Sigmoid colon (tissue), 7 donors: ENCODE results near the gene EEF2. TPM values are rescaled to one million over a fixed set of nuclear protein-coding genes. Genes with fewer than 3 reads are reported as not detected.

Source experiments
- DNase-seq: peaks from one replicate; pipeline ENCODE4 v3.0.0-alpha.2; 2019
- H3K27ac ChIP-seq, 4 donors: fragments of 200-600 bp; sonication (generic); one replicate each; pipeline ENCODE4 v1.5.1; 2016 to 2019; ENCODE audit warnings: mild to moderate bottlenecking in 1 of 4
- H3K27me3 ChIP-seq, 3 donors: fragments of 200-600 bp; sonication (generic); one replicate each; pipeline ENCODE4 v1.5.1; 2019; ENCODE audit warnings: mild to moderate bottlenecking in 1 of 3
- H3K36me3 ChIP-seq, 4 donors: fragments of 200-600 bp; sonication (generic); one replicate each; pipeline ENCODE4 v1.5.1; 2016 to 2019
- H3K4me1 ChIP-seq, 4 donors: fragments of 200-600 bp; sonication (generic); one replicate each; pipeline ENCODE4 v1.5.1; 2017 to 2019
- H3K4me3 ChIP-seq, 4 donors: fragments of 200-600 bp; sonication (generic); one replicate each; pipeline ENCODE4 v1.5.1; 2017 to 2019; ENCODE audit warnings: mild to moderate bottlenecking in 2 of 4, moderate library complexity in 1 of 4
- H3K9me3 ChIP-seq, 4 donors: fragments of 200-600 bp in 3 of 4; sonication (generic) in 3 of 4; one replicate each; pipeline versions ENCODE4 v1.5.1 to v1.6.1; 2013 to 2019
- CTCF ChIP-seq, 4 experiments: fragments of 450-650 bp in 3 of 4; fragments of 200-600 bp in 1 of 4; IDR thresholded peaks; one replicate each; pipeline ENCODE4 v1.5.1; 2016 to 2019; ENCODE audit warnings: antibody characterized with exemption in 4 of 4, mild to moderate bottlenecking in 3 of 4, moderate library complexity in 2 of 4
- EP300 ChIP-seq, 4 donors: sonication (generic); formaldehyde crosslinking; IDR thresholded peaks; one replicate each; pipeline ENCODE4 v1.6.1; 2017; ENCODE audit warnings: antibody characterized with exemption in 4 of 4
- POLR2A ChIP-seq, 2 donors: fragments of 450-650 bp; IDR thresholded peaks; one replicate each; pipeline ENCODE4 v1.6.1; 2016; ENCODE audit warnings: antibody characterized with exemption in 2 of 2, mild to moderate bottlenecking in 2 of 2, moderate library complexity in 2 of 2
- POLR2AphosphoS5 ChIP-seq, 4 donors: sonication (generic); formaldehyde crosslinking; IDR thresholded peaks; one replicate each; pipeline ENCODE4 v1.6.1; 2017; ENCODE audit warnings: antibody characterized with exemption in 4 of 4
- WGBS, 2 donors: extraction: QIAGEN DNeasy Blood & Tissue Kit; methylation state at CpG; one replicate each; pipeline ENCODE4 v1.1.7; 2013; 5-methylcytosine and 5-hydroxymethylcytosine counted together
- intact Hi-C: fragments of 100-400 bp; cut with DNase I; formaldehyde crosslinking; loops from one replicate; pipeline ENCODE4 v1.15.1; 2023
- polyA plus RNA-seq, 3 donors: library from polyadenylated mRNA; stranded (reverse); fragments of 200-250 nt; gene quantifications; one replicate each; pipeline ENCODE4 v1.2.3, GENCODE V29; 2013
- total RNA-seq, 4 donors: library from RNA; depleted of rRNA; stranded (reverse); fragments of >200 nt; gene quantifications; one replicate each; pipeline ENCODE4 v1.1.0, GENCODE V29; 2016
- donor health status: healthy with polysubstance abuse.
- donor health status: Bipolar disorder and iron deficiency.
- donor health status: healthy.

Gene EEF2
- total and polyA plus RNA-seq, 7 donors = 906 to 2,448 (median 1,842) TPM

DNA sequence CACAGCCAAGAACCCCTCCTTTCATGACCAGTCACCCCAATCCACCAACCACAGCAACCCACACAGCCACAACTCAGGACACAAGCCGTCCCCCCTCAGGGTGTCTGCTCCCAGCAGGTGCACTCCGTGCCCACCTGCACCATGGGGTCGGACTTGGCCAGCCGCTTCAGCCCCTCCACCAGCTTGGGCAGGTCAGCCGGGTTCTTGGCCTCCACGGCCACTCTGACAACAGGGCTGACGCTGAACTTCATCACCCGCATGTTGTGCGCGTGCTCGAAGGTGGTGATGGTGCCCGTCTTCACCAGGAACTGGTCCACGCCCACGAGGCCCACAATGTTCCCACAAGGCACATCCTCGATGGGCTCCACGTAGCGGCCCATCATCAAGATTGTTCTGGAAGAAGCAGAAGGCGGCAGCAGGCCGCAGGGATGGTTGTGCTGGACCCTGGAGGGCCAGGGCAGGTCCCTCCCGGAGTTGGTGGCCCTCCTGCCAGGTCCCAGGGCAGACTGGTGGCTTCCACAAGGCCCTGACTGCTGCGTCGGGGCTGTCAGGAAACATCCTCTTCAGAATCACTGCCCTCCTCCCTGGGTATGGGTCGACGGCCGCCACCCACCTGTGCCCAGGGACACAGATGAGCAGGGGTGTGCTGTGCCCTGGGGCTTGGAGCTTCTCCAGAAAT, 5.5 kb downstream of the EEF2 start:
- Histone ChIP-seq H3K9me3 (no peaks in the 10 kb centered on the region), H3K36me3 (peaks cover 82 to 95% (median 88%) of the 10 kb centered on the region in 4 donors), H3K4me3 (no peak overlapping the region), H3K27me3 (no peaks in the 10 kb centered on the region), H3K27ac (no peak overlapping the region), H3K4me1 (peaks cover 0 to 44% (median 26%) of the 10 kb centered on the region in 4 donors)
- TF ChIP-seq EP300 (IDR thresholded peaks at IDR 0.05) (no peak), POLR2AphosphoS5 (IDR thresholded peaks at IDR 0.05) (peak in 2 of 4 donors; percentile 7 to 11), POLR2A (IDR thresholded peaks at IDR 0.05) (peak in 1 of 2 donors; percentile 9)
- intact Hi-C loops = loop anchor here (10.0 kb wide), 1 partner anchor 535 kb away; the partner anchor contains the start of gene PLIN4
- WGBS, 2 donors = 93% methylated on average over 25 of the region's 25 CpGs
- DNase-seq = peak; percentile 64

- H3K36me3 ChIP-seq = peaks cover 82 to 94% (median 88%) of the 10 kb centered on the region in 4 donors
- H3K9me3 ChIP-seq = no peaks in the 10 kb centered on the region
- intact Hi-C loops = no loop called here
- H3K4me1 ChIP-seq = peaks cover 0 to 43% (median 22%) of the 10 kb centered on the region in 4 donors
- 93 to 95% methylated on average over 18 of the region's 18 CpGs for WGBS, 2 donors
- no peak overlapping the region for H3K27ac ChIP-seq
- no peak for DNase-seq
- no peaks in the 10 kb centered on the region for H3K27me3 ChIP-seq
- TF ChIP-seq POLR2A (IDR thresholded peaks at IDR 0.05) = no peak
- TF ChIP-seq POLR2AphosphoS5 (IDR thresholded peaks at IDR 0.05) = no peak
- TF ChIP-seq CTCF (IDR thresholded peaks at IDR 0.05) = no peak
- TF ChIP-seq EP300 (IDR thresholded peaks at IDR 0.05) = no peak
- H3K4me3 ChIP-seq = no peak overlapping the region
Measured at GRCh38 chr19:3979289-3979673, 6.0 kb downstream of the EEF2 start.

- Histone ChIP-seq H3K9me3 (no peaks in the 10 kb centered on the region), H3K27me3 (no peaks in the 10 kb centered on the region), H3K4me1 (peaks cover 0 to 32% (median 11%) of the 10 kb centered on the region in 4 donors), H3K27ac (no peak overlapping the region), H3K4me3 (no peak overlapping the region), H3K36me3 (peaks cover 72 to 83% (median 77%) of the 10 kb centered on the region in 4 donors)
- no peak for DNase-seq
- TF ChIP-seq POLR2AphosphoS5 (IDR thresholded peaks at IDR 0.05) = no peak
- TF ChIP-seq POLR2A (IDR thresholded peaks at IDR 0.05) = no peak
- TF ChIP-seq CTCF (IDR thresholded peaks at IDR 0.05) = no peak
- no peak for TF ChIP-seq EP300 (IDR thresholded peaks at IDR 0.05)
- intact Hi-C loops = no loop called here
- 93 to 95% methylated on average over 19 of the region's 19 CpGs for WGBS, 2 donors
Measured at GRCh38 chr19:3978145-3978544, 7.1 kb downstream of the EEF2 start.

DNA sequence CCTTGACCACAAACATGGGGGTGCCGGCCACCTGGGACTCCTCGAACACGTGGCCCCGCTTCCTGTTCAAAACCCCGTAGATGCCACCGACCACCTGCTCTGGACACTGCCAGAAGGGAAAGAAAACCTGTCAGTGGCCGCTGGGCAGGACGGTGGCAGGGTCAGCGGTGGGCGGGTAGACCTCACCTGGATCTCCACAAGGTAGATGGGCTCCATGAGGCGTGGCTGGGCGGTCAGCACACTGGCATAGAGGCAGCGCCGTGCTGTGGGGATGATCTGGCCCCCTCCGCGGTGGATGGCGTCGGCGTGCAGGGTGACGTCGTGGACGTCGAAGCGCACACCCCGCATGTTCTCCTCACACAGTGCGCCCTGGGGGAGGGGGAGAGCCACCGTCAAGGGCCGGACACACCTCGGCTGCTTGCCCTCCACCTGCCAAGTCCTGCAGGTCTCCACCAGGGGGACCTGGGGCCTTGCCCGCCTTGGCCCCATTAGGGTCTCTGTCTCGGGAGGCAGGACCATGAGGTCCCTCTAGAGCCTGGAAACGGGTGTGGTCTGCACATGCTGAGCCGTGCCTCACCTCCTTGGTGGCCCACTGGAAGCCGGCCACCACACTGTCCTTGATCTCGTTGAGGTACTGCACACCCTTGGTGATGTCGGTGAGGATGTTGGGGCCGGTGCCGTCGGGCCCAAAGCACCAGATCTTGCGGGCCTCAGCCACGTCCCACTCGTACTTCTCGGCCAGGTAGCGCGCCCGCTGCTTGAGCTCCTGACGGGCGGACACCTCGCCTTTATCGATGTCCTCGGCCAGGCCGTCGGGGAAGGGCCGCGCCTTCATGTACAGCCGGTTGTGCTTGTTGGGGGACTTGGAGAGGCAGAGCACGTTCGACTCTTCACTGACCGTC, 7.8 kb downstream of the EEF2 start:
- peaks cover 0 to 26% (median 4%) of the 10 kb centered on the region in 4 donors for H3K4me1 ChIP-seq
- DNase-seq = peak; percentile 67
- intact Hi-C loops = no loop called here
- H3K27me3 ChIP-seq = no peaks in the 10 kb centered on the region
- H3K36me3 ChIP-seq = peaks cover 65 to 76% (median 70%) of the 10 kb centered on the region in 4 donors
- H3K9me3 ChIP-seq = no peaks in the 10 kb centered on the region
- TF ChIP-seq CTCF (IDR thresholded peaks at IDR 0.05) (no peak), POLR2A (IDR thresholded peaks at IDR 0.05) (no peak), POLR2AphosphoS5 (IDR thresholded peaks at IDR 0.05) (peak in 2 of 4 donors; percentile 16 to 18)
- peak overlapping the region in 1 of 4 donors; percentile 65 for H3K27ac ChIP-seq
- WGBS, 2 donors = 93 to 94% methylated on average over 59 of the region's 59 CpGs
- no peak overlapping the region for H3K4me3 ChIP-seq
